Measurements from ENCODE around the gene PARP11. TPM values are rescaled to one million over a fixed set of nuclear protein-coding genes. Genes with fewer than 3 reads are reported as not detected.

PARP11 gene
- total RNA-seq, 2 experiments from 2014 or later = 3.8 to 15.7 TPM

DNA sequence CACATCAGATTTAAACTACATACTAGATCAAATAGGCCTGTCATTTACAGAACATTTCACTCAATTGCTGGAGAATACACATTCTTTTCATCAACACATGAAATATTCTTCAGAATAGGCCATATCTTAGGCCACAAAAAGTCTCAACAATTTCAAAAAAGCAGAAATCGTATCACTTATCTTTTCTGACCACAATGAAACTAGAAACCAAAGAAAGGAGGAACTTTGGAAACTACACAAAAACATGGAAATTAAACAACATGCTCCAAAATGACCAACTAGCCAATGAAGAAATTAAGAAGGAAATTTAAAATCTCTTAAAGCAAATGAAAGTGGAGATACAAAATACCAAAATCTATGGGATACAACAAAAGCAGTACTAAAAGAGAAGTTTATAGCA is 35.1 kb downstream of the PARP11 start:
- DNase-seq (ENCODE audit: low spot score) = no peak
- Histone ChIP-seq H3K79me2 (ENCODE audit: insufficient read depth, low read depth, low read length) (no peaks in the 10 kb centered on the region), H4K20me1 (ENCODE audit: insufficient read depth, low read length) (no peaks in the 10 kb centered on the region), H3K27ac (ENCODE audit: low read depth, low read length, poor library complexity, severe bottlenecking) (no peak overlapping the region), H3K4me1 (ENCODE audit: insufficient read depth, low read length, poor library complexity, severe bottlenecking) (peaks cover 6% of the 10 kb centered on the region), H2AFZ (ENCODE audit: low read length) (no peak overlapping the region), H3K9me2 (ENCODE audit: insufficient read depth, low read length) (no peaks in the 10 kb centered on the region), H3K36me3 (ENCODE audit: insufficient read depth, low read length) (no peaks in the 10 kb centered on the region), H3K4me3 (ENCODE audit: low read depth, low read length, poor library complexity, severe bottlenecking) (no peak overlapping the region), H3K9me3 (ENCODE audit: low read length) (no peaks in the 10 kb centered on the region), H3K4me2 (ENCODE audit: low read length) (no peak overlapping the region)
- POLR2A ChIA-PET = interaction anchor here (1.1 kb wide), 1 partner anchor 10 kb away, joined by 3 read pairs; no protein-coding TSS in a partner anchor
- intact Hi-C loops (cut with micrococcal nuclease; ENCODE audit: unreplicated experiment) = no loop called here
- TF ChIP-seq, protein P1, sequence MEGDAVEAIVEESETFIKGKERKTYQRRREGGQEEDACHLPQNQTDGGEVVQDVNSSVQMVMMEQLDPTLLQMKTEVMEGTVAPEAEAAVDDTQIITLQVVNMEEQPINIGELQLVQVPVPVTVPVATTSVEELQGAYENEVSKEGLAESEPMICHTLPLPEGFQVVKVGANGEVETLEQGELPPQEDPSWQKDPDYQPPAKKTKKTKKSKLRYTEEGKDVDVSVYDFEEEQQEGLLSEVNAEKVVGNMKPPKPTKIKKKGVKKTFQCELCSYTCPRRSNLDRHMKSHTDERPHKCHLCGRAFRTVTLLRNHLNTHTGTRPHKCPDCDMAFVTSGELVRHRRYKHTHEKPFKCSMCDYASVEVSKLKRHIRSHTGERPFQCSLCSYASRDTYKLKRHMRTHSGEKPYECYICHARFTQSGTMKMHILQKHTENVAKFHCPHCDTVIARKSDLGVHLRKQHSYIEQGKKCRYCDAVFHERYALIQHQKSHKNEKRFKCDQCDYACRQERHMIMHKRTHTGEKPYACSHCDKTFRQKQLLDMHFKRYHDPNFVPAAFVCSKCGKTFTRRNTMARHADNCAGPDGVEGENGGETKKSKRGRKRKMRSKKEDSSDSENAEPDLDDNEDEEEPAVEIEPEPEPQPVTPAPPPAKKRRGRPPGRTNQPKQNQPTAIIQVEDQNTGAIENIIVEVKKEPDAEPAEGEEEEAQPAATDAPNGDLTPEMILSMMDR (conservative IDR thresholded peaks at IDR 0.05; ENCODE audit: low read length) = no peak
- TF ChIP-seq EZH2phosphoT487 (IDR thresholded peaks at IDR 0.05; ENCODE audit: borderline replicate concordance, low read depth, low read length) = no peak
- CTCF ChIA-PET (ENCODE audit: unreplicated experiment) = no interaction called here
- no TSS peak for BruUV-seq (replicated peaks)

DNA sequence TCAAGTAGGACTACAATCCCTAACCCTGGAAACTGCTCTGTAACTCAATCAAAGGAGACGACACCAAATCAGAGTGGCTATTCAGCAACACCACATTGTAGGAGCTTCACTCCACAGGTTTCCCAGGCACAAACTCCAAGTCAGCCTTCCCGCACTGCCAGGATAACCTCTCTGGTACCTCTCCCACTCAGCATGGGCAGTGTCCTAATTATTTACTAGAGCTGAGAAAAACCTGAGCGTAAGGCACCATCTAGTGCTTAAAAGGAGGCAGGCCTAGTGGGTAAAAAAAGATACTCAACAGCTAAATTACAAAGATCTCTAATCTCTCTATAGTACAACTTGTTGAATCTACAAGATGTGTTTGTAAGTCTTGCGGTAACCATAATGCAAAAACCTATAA is 36.1 kb downstream of the PARP11 start:
- Histone ChIP-seq H2AFZ (ENCODE audit: low read length) (no peak overlapping the region), H3K4me1 (ENCODE audit: insufficient read depth, low read length, poor library complexity, severe bottlenecking) (peaks cover 6% of the 10 kb centered on the region), H3K9me2 (ENCODE audit: insufficient read depth, low read length) (no peaks in the 10 kb centered on the region), H4K20me1 (ENCODE audit: insufficient read depth, low read length) (no peaks in the 10 kb centered on the region), H3K36me3 (ENCODE audit: insufficient read depth, low read length) (no peaks in the 10 kb centered on the region), H3K9me3 (ENCODE audit: low read length) (no peaks in the 10 kb centered on the region), H3K27ac (ENCODE audit: low read depth, low read length, poor library complexity, severe bottlenecking) (no peak overlapping the region), H3K4me2 (ENCODE audit: low read length) (no peak overlapping the region), H3K4me3 (ENCODE audit: low read depth, low read length, poor library complexity, severe bottlenecking) (no peak overlapping the region), H3K79me2 (ENCODE audit: insufficient read depth, low read depth, low read length) (no peaks in the 10 kb centered on the region)
- peak; percentile 5 for DNase-seq (ENCODE audit: low spot score)
- BruUV-seq (replicated peaks) = no TSS peak
- POLR2A ChIA-PET = interaction anchor here (0.9 to 1.1 kb wide), 2 partner anchors 9 to 16 kb away, joined by 3 read pairs; no protein-coding TSS in a partner anchor
- intact Hi-C loops (cut with micrococcal nuclease; ENCODE audit: unreplicated experiment) = no loop called here
- CTCF ChIA-PET (ENCODE audit: unreplicated experiment) = no interaction called here
- TF ChIP-seq, protein P1 (conservative IDR thresholded peaks at IDR 0.05; ENCODE audit: low read length) = 0 out of 2 replicates have a peak, but pooled peaks have one; percentile 30
- TF ChIP-seq EZH2phosphoT487 (IDR thresholded peaks at IDR 0.05; ENCODE audit: borderline replicate concordance, low read depth, low read length) = no peak

DNA sequence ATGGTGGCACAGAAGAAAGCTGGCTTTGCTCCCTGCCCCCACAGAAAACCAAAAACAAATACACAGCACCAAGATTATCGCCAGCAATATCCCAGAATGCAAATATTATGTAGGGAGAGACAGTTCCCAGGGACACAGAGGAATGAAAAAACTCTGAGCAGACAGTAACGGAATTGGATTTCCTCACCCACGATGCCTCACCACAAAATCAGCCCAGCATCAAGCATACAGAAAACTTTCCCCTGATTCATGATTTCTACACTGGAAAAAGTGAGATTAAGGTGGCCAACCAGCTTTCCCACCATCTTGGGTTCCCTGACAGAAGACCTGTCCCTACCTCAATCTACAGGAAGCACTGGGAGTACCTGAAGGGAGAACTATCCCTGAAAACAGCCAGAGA is 36.6 kb downstream of the PARP11 start:
- Histone ChIP-seq H3K27ac (ENCODE audit: low read depth, low read length, poor library complexity, severe bottlenecking) (no peak overlapping the region), H3K4me2 (ENCODE audit: low read length) (no peak overlapping the region), H3K4me1 (ENCODE audit: insufficient read depth, low read length, poor library complexity, severe bottlenecking) (peaks cover 6% of the 10 kb centered on the region), H3K9me2 (ENCODE audit: insufficient read depth, low read length) (no peaks in the 10 kb centered on the region), H2AFZ (ENCODE audit: low read length) (no peak overlapping the region), H3K9me3 (ENCODE audit: low read length) (no peaks in the 10 kb centered on the region), H4K20me1 (ENCODE audit: insufficient read depth, low read length) (no peaks in the 10 kb centered on the region), H3K36me3 (ENCODE audit: insufficient read depth, low read length) (no peaks in the 10 kb centered on the region), H3K79me2 (ENCODE audit: insufficient read depth, low read depth, low read length) (no peaks in the 10 kb centered on the region), H3K4me3 (ENCODE audit: low read depth, low read length, poor library complexity, severe bottlenecking) (no peak overlapping the region)
- no TSS peak for BruUV-seq (replicated peaks)
- no peak for DNase-seq (ENCODE audit: low spot score)
- ChIA-PET POLR2A (interaction anchor here (0.9 kb wide), 1 partner anchor 16 kb away, joined by 3 read pairs; no protein-coding TSS in a partner anchor), CTCF (ENCODE audit: unreplicated experiment) (no interaction called here)
- TF ChIP-seq, protein P1 (conservative IDR thresholded peaks at IDR 0.05; ENCODE audit: low read length) = no peak
- no peak for TF ChIP-seq EZH2phosphoT487 (IDR thresholded peaks at IDR 0.05; ENCODE audit: borderline replicate concordance, low read depth, low read length)
- intact Hi-C loops (cut with micrococcal nuclease; ENCODE audit: unreplicated experiment) = no loop called here
